PC-9 (cell line): Measurements from ENCODE around the gene ENG. TPM values are rescaled to one million over a fixed set of nuclear protein-coding genes. Genes with fewer than 3 reads are reported as not detected.

Source experiments
- BruUV-seq: library from RNA; stranded (reverse); fragments of 400-500 nt; replicated peaks from 2 replicates; lab custom pipeline; 2021; lab: Mats Ljungman, UMichigan
- CTCF ChIA-PET: fragments of 300-600 bp; sonication (Branson Sonifier 250); formaldehyde crosslinking; loops from one replicate; lab custom pipeline; 2022; ENCODE audit warnings: antibody characterized with exemption; lab: Charles Lee
- POLR2A ChIA-PET: fragments of 300-600 bp; sonication (Branson Sonifier 250); formaldehyde crosslinking; loops from one replicate; lab custom pipeline; 2022; ENCODE audit warnings: antibody characterized with exemption; ENCODE audit not compliant: unreplicated experiment; lab: Charles Lee
- DNase-seq, 2 experiments: peaks; one replicate each; pipeline versions ENCODE4 v3.0.0 to v3.0.0-alpha.2; 2015 to 2022; ENCODE audit warnings: mixed read lengths in 1 of 2
- H2AFZ ChIP-seq: fragments of 200-600 bp; sonication (generic); 2 replicates; pipeline ENCODE4 v1.8.1; 2017; ENCODE audit warnings: antibody characterized with exemption
- H3F3A ChIP-seq: fragments of 200-600 bp; sonication (generic); 2 replicates; pipeline ENCODE4 v1.8.1; 2017; ENCODE audit warnings: antibody characterized with exemption, mild to moderate bottlenecking, low read depth; ENCODE audit not compliant: insufficient read depth
- H3K27ac ChIP-seq: fragments of 200-600 bp; sonication (generic); 2 replicates; pipeline ENCODE4 v1.6.1; 2016; ENCODE audit warnings: mixed run types
- H3K27me3 ChIP-seq: fragments of 200-600 bp; sonication (generic); 2 replicates; pipeline ENCODE4 v1.6.1; 2016; ENCODE audit warnings: low read depth, mixed run types; ENCODE audit not compliant: insufficient read depth
- H3K36me3 ChIP-seq: fragments of 200-600 bp; sonication (generic); 2 replicates; pipeline ENCODE4 v1.6.1; 2016; ENCODE audit warnings: low read depth, mixed run types
- H3K4me1 ChIP-seq: fragments of 200-600 bp; sonication (generic); replicated peaks from 2 replicates; pipeline ENCODE4 v1.6.1; 2016; ENCODE audit warnings: mixed run types; ENCODE audit not compliant: insufficient read depth
- H3K4me2 ChIP-seq: fragments of 200-600 bp; sonication (generic); 2 replicates; pipeline ENCODE4 v1.6.1; 2017; ENCODE audit warnings: mixed run types
- H3K4me3 ChIP-seq: fragments of 200-600 bp; sonication (generic); 2 replicates; pipeline ENCODE4 v1.6.1; 2016; ENCODE audit warnings: mixed run types
- H3K79me2 ChIP-seq: fragments of 200-600 bp; sonication (generic); 2 replicates; pipeline ENCODE4 v1.6.1; 2017; ENCODE audit warnings: low read depth, mixed run types
- H3K9me2 ChIP-seq: fragments of 200-600 bp; sonication (generic); 2 replicates; pipeline ENCODE4 v1.8.1; 2017; ENCODE audit warnings: mild to moderate bottlenecking; ENCODE audit not compliant: insufficient read depth
- H3K9me3 ChIP-seq: fragments of 200-600 bp; sonication (generic); 2 replicates; pipeline ENCODE4 v1.8.1; 2016; ENCODE audit warnings: low read depth; ENCODE audit not compliant: insufficient read depth
- H4K20me1 ChIP-seq: fragments of 200-600 bp; sonication (generic); 2 replicates; pipeline ENCODE4 v1.8.1; 2017; ENCODE audit not compliant: insufficient read depth
- EZH2 ChIP-seq: fragments of 200-600 bp; sonication (generic); IDR thresholded peaks from 2 replicates; pipeline ENCODE4 v1.8.0; 2017; ENCODE audit warnings: antibody characterized with exemption, low read depth
- intact Hi-C: fragments of 100-400 bp; cut with micrococcal nuclease; formaldehyde crosslinking; loops from one replicate; pipeline ENCODE4 v1.10.0; 2022; ENCODE audit not compliant: unreplicated experiment
- total RNA-seq: library from RNA; stranded (reverse); gene quantifications from 2 replicates; pipeline ENCODE4 v1.2.3, GENCODE V29; 2021
- TF ChIP-seq, protein P1 (sequence below): fragments of 200-600 bp; sonication (generic); conservative IDR thresholded peaks from 2 replicates; pipeline ENCODE4 v1.6.1; 2017; ENCODE audit warnings: mixed run types, antibody characterized with exemption, mild to moderate bottlenecking, moderate library complexity

Gene ENG
- total RNA-seq, 1 experiment from 2014 or later = 23.1 TPM

DNA sequence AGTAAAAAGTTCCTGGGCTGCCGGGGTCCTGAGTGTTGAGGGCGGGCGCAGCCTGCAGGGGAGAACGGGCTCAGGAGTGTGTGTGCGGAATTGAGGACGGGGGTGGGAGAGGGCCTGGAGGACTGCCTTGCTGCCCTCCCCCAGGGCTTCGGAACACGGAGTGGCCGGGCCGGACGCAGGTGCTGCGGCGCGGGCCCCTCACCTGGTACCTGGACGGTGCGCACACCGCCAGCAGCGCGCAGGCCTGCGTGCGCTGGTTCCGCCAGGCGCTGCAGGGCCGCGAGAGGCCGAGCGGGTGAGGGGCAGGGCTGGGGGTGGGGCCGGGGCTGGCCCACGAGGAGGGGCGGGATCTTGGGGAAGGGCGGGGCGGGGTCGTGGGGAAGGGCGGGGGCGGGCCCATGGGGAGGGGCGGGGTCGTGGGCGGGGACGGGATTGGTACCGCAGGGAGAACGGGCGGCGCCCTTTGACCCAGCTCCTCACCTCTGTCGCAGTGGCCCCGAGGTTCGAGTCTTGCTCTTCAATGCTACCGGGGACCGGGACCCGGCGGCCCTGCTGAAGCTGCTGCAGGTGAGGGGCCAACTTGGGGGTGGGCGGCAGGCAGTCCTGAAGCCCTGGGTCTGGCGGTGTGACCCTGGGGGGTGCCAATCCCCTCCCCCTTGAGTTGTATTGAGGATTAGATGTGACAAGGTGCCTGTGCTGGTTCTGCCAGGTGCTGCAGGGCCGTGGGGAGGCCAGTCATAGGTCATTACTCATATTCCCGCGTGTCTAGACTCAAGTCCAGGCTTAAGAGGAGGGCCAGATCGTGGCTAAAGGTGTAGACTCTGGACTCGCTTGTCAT lies 44.7 kb downstream of the ENG start:
- H3K36me3 ChIP-seq = peaks cover 42% of the 10 kb centered on the region
- CTCF ChIA-PET = no interaction called here

GRCh38 chr9:127809002-127809539 lies 45.4 kb downstream of the ENG start:
- Histone ChIP-seq H3K9me2 (no peaks in the 10 kb centered on the region), H4K20me1 (peaks cover 26% of the 10 kb centered on the region), H3K27ac (no peak overlapping the region), H3K4me2 (no peak overlapping the region), H3K9me3 (no peaks in the 10 kb centered on the region), H3K36me3 (peaks cover 45% of the 10 kb centered on the region), H2AFZ (no peak overlapping the region), H3K79me2 (peaks cover 29% of the 10 kb centered on the region), H3F3A (peaks cover 31% of the 10 kb centered on the region), H3K27me3 (no peaks in the 10 kb centered on the region), H3K4me3 (no peak overlapping the region), H3K4me1 (peaks cover 13% of the 10 kb centered on the region)
- CTCF ChIA-PET = no interaction called here
- TF ChIP-seq, protein P1, sequence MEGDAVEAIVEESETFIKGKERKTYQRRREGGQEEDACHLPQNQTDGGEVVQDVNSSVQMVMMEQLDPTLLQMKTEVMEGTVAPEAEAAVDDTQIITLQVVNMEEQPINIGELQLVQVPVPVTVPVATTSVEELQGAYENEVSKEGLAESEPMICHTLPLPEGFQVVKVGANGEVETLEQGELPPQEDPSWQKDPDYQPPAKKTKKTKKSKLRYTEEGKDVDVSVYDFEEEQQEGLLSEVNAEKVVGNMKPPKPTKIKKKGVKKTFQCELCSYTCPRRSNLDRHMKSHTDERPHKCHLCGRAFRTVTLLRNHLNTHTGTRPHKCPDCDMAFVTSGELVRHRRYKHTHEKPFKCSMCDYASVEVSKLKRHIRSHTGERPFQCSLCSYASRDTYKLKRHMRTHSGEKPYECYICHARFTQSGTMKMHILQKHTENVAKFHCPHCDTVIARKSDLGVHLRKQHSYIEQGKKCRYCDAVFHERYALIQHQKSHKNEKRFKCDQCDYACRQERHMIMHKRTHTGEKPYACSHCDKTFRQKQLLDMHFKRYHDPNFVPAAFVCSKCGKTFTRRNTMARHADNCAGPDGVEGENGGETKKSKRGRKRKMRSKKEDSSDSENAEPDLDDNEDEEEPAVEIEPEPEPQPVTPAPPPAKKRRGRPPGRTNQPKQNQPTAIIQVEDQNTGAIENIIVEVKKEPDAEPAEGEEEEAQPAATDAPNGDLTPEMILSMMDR = no peak
- TF ChIP-seq EZH2 = no peak
- no peak for DNase-seq
- intact Hi-C loops = no loop called here
- POLR2A ChIA-PET = no interaction called here
- no TSS peak for BruUV-seq

More for the DNA sequence above, 44.7 kb downstream of the ENG start:
- no TSS peak for BruUV-seq
- Histone ChIP-seq H4K20me1 (peaks cover 22% of the 10 kb centered on the region; the same call in 1 of the 2 replicates), H3K4me2 (no peak overlapping the region), H3K27ac (no peak overlapping the region), H2AFZ (no peak overlapping the region), H3K27me3 (no peaks in the 10 kb centered on the region), H3K9me3 (no peaks in the 10 kb centered on the region), H3K79me2 (peaks cover 22% of the 10 kb centered on the region), H3K4me1 (peaks cover 6% of the 10 kb centered on the region), H3K9me2 (no peaks in the 10 kb centered on the region), H3K4me3 (no peak overlapping the region), H3F3A (peaks cover 24% of the 10 kb centered on the region; the same call in 1 of the 2 replicates)
- TF ChIP-seq EZH2 = no peak
- TF ChIP-seq, protein P1 = no peak
- intact Hi-C loops = no loop called here
- POLR2A ChIA-PET = no interaction called here
- no peak for DNase-seq

- H3K9me2 ChIP-seq = no peaks in the 10 kb centered on the region
- H3K27ac ChIP-seq = no peak overlapping the region
- intact Hi-C loops = no loop called here
- peaks cover 35% of the 10 kb centered on the region for H3K79me2 ChIP-seq
- H3K4me3 ChIP-seq = no peak overlapping the region
- H3K9me3 ChIP-seq = no peaks in the 10 kb centered on the region
- H3K4me1 ChIP-seq = peaks cover 15% of the 10 kb centered on the region
- no peak overlapping the region for H3K4me2 ChIP-seq
- DNase-seq = no peak
- peaks cover 45% of the 10 kb centered on the region for H3K36me3 ChIP-seq
- ChIA-PET POLR2A (no interaction called here), CTCF (no interaction called here)
- H2AFZ ChIP-seq = no peak overlapping the region
- no peak for TF ChIP-seq EZH2
- TF ChIP-seq, protein P1 = no peak
- peaks cover 27% of the 10 kb centered on the region for H4K20me1 ChIP-seq
- peaks cover 36% of the 10 kb centered on the region for H3F3A ChIP-seq
- BruUV-seq = no TSS peak
- no peaks in the 10 kb centered on the region for H3K27me3 ChIP-seq
Measured at GRCh38 chr9:127808347-127809001, 46.0 kb downstream of the ENG start.
